Calu3 (cell line): ENCODE results near the gene TNFAIP2. TPM values are rescaled to one million over a fixed set of nuclear protein-coding genes. Genes with fewer than 3 reads are reported as not detected.
A peak's percentile ranks its signal among the peaks of the same experiment; 100 is the strongest.
"Not testable (repeated sequence)": the region's sequence is repeated elsewhere in the genome, so short reads cannot be mapped to it uniquely, and the experiment has no call there.

Source experiments
- BruUV-seq: library from RNA; stranded (reverse); fragments of 400-500 nt; replicated peaks from 2 replicates; lab custom pipeline; 2021; lab: Mats Ljungman, UMichigan
- CTCF ChIA-PET: fragments of 300-600 bp; sonication (Branson Sonifier 250); formaldehyde crosslinking; loops from one replicate; lab custom pipeline; 2022; ENCODE audit warnings: antibody characterized with exemption; lab: Charles Lee
- DNase-seq: peaks from one replicate; pipeline ENCODE4 v3.0.0; 2022
- H3K27ac Mint-ChIP-seq: one replicate; pipeline ENCODE4 v1.8.0; 2022; ENCODE audit warnings: mixed read lengths; ENCODE audit not compliant: unreplicated experiment
- H3K27me3 Mint-ChIP-seq: one replicate; pipeline ENCODE4 v1.8.0; 2022; ENCODE audit warnings: mixed read lengths; ENCODE audit not compliant: unreplicated experiment
- H3K36me3 Mint-ChIP-seq: one replicate; pipeline ENCODE4 v1.8.0; 2022; ENCODE audit warnings: mild to moderate bottlenecking, moderate library complexity, mixed read lengths; ENCODE audit not compliant: insufficient read depth, unreplicated experiment
- H3K4me1 Mint-ChIP-seq: one replicate; pipeline ENCODE4 v1.8.0; 2022; ENCODE audit warnings: mild to moderate bottlenecking, low read depth, mixed read lengths; ENCODE audit not compliant: unreplicated experiment
- H3K4me3 Mint-ChIP-seq: one replicate; pipeline ENCODE4 v1.8.0; 2022; ENCODE audit warnings: mild to moderate bottlenecking, low read depth, moderate library complexity, mixed read lengths; ENCODE audit not compliant: unreplicated experiment
- H3K9me3 Mint-ChIP-seq: one replicate; pipeline ENCODE4 v1.8.0; 2022; ENCODE audit warnings: low read depth, mixed read lengths; ENCODE audit not compliant: unreplicated experiment
- CTCF ChIP-seq: fragments of 200-600 bp; IDR thresholded peaks from one replicate; pipeline ENCODE4 v1.8.0; 2022; ENCODE audit warnings: antibody characterized with exemption; ENCODE audit not compliant: unreplicated experiment
- intact Hi-C: fragments of 100-400 bp; cut with micrococcal nuclease; formaldehyde crosslinking; loops from one replicate; pipeline ENCODE4 v1.10.0; 2022; ENCODE audit not compliant: unreplicated experiment
- total RNA-seq: library from RNA; stranded (reverse); gene quantifications from 2 replicates; pipeline ENCODE4 v1.2.3, GENCODE V29; 2022

The TNFAIP2 gene
- total RNA-seq, 1 experiment from 2014 or later, result 195 TPM

- BruUV-seq, result no TSS peak
- H3K9me3 Mint-ChIP-seq, result no peaks in the 10 kb centered on the region
These were observed 41.5 kb downstream of the TNFAIP2 start for GRCh38 chr14:103164779-103165178.

GRCh38 chr14:103165323-103165722, 42.1 kb downstream of the TNFAIP2 start:
- Mint-ChIP-seq H3K4me1 (peaks cover 9% of the 10 kb centered on the region), H3K27ac (no peak overlapping the region), H3K27me3 (no peaks in the 10 kb centered on the region), H3K4me3 (no peak overlapping the region), H3K9me3 (no peaks in the 10 kb centered on the region), H3K36me3 (peaks cover 3% of the 10 kb centered on the region)
- CTCF ChIA-PET, result no interaction called here
- no peak for DNase-seq
- BruUV-seq, result no TSS peak
- no peak for TF ChIP-seq CTCF
- intact Hi-C loops, result no loop called here

More at GRCh38 chr14:103164779-103165178, 41.5 kb downstream of the TNFAIP2 start:
- no peaks in the 10 kb centered on the region for H3K27me3 Mint-ChIP-seq
- no peak for DNase-seq
- intact Hi-C loops, result no loop called here
- H3K4me3 Mint-ChIP-seq, result no peak overlapping the region
- no peak for TF ChIP-seq CTCF
- no peak overlapping the region for H3K27ac Mint-ChIP-seq
- CTCF ChIA-PET, result no interaction called here
- peaks cover 3% of the 10 kb centered on the region for H3K36me3 Mint-ChIP-seq
- peaks cover 9% of the 10 kb centered on the region for H3K4me1 Mint-ChIP-seq

- Mint-ChIP-seq H3K4me1 (peaks cover 10% of the 10 kb centered on the region), H3K27me3 (no peaks in the 10 kb centered on the region), H3K27ac (no peak overlapping the region), H3K9me3 (peaks cover 3% of the 10 kb centered on the region), H3K4me3 (no peak overlapping the region), H3K36me3 (no peaks in the 10 kb centered on the region)
- TF ChIP-seq CTCF, result no peak
- DNase-seq, result no peak
- intact Hi-C loops, result no loop called here
- BruUV-seq, result no TSS peak
- CTCF ChIA-PET, result no interaction called here
These were observed 46.7 kb downstream of the TNFAIP2 start for GRCh38 chr14:103169954-103170353.

- H3K4me1 Mint-ChIP-seq, H3K27me3 Mint-ChIP-seq, H3K36me3 Mint-ChIP-seq, H3K4me3 Mint-ChIP-seq, H3K9me3 Mint-ChIP-seq, BruUV-seq, H3K27ac Mint-ChIP-seq, DNase-seq, intact Hi-C loops, CTCF ChIA-PET: not testable (repeated sequence)
These were observed 47.9 kb downstream of the TNFAIP2 start for GRCh38 chr14:103171206-103171605.

- no peak overlapping the region for H3K4me3 Mint-ChIP-seq
- intact Hi-C loops, result no loop called here
- BruUV-seq, result no TSS peak
- H3K36me3 Mint-ChIP-seq, result no peaks in the 10 kb centered on the region
- DNase-seq, result peak; percentile 44
- no peak overlapping the region for H3K27ac Mint-ChIP-seq
- H3K9me3 Mint-ChIP-seq, result peaks cover 3% of the 10 kb centered on the region
- no peaks in the 10 kb centered on the region for H3K27me3 Mint-ChIP-seq
- TF ChIP-seq CTCF, result no peak
- peaks cover 10% of the 10 kb centered on the region for H3K4me1 Mint-ChIP-seq
- CTCF ChIA-PET, result no interaction called here
These were observed 49.7 kb downstream of the TNFAIP2 start for GRCh38 chr14:103172921-103173320.

- H3K4me1 Mint-ChIP-seq, H3K36me3 Mint-ChIP-seq, CTCF ChIA-PET, intact Hi-C loops, H3K27ac Mint-ChIP-seq, BruUV-seq, H3K9me3 Mint-ChIP-seq, DNase-seq, H3K27me3 Mint-ChIP-seq, H3K4me3 Mint-ChIP-seq: not testable (repeated sequence)
These were observed 50.6 kb downstream of the TNFAIP2 start for GRCh38 chr14:103173887-103174286.

GRCh38 chr14:103176176-103176575, 52.9 kb downstream of the TNFAIP2 start:
- not testable (repeated sequence) for BruUV-seq, H3K36me3 Mint-ChIP-seq, DNase-seq

More at GRCh38 chr14:103176176-103176575, 52.9 kb downstream of the TNFAIP2 start:
- H3K9me3 Mint-ChIP-seq, H3K27me3 Mint-ChIP-seq, H3K4me3 Mint-ChIP-seq, H3K27ac Mint-ChIP-seq, H3K4me1 Mint-ChIP-seq, CTCF ChIA-PET, intact Hi-C loops: not testable (repeated sequence)
